ENCODE measurements around the gene CDCA3. TPM values are rescaled to one million over a fixed set of nuclear protein-coding genes. Genes with fewer than 3 reads are reported as not detected.
"Not testable (repeated sequence)": the region's sequence is repeated elsewhere in the genome, so short reads cannot be mapped to it uniquely, and the experiment has no call there.

Gene CDCA3
- total and polyA plus RNA-seq, 2 donors (not counting 1 experiment from before 2014, with no cell fraction given) = 1.6 to 2.3 TPM

DNA sequence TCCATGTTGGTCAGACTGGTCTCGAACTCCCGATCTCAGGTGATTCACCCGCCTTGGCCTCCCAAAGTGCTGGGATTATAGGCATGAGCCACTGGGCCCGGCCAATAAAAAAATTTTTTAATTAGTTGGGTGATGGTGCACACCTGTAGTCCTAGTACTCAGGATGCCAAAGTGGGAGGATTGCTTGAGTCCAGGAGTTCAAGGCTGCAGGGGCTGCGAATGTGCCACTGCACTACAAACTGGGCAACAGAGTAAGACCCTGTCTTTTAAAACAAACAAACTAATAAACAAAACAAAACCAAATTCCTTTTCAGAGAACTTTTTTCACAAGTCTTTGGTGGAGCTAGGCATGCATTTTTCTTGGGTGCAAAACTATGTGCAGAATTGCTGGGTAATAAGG lies 32.2 kb upstream of the CDCA3 start:
- Histone ChIP-seq H3K4me3 (ENCODE audit: control extremely low read depth in 1 of 5, extremely low read depth in 1 of 5, insufficient read depth in 1 of 5, low read depth in 2 of 5, low read length in 4 of 5) (no peak overlapping the region), H3K9me3 (ENCODE audit: control extremely low read depth in 1 of 3, control insufficient read depth in 2 of 3, insufficient read depth in 1 of 3, low read length in 2 of 3) (no peaks in the 10 kb centered on the region), H3K79me2 (ENCODE audit: control insufficient read depth, insufficient read depth, low read length) (no peaks in the 10 kb centered on the region), H3K27ac (ENCODE audit: low read length in 2 of 2) (no peak overlapping the region), H3K27me3 (replicated peaks in 1 of 4; ENCODE audit: control extremely low read depth in 1 of 4, control insufficient read depth in 3 of 4, insufficient read depth in 4 of 4, low read length in 3 of 4) (no peaks in the 10 kb centered on the region), H3K36me3 (replicated peaks in 1 of 2; ENCODE audit: control extremely low read depth in 1 of 2, control insufficient read depth in 1 of 2, extremely low read depth in 1 of 2, insufficient read depth in 2 of 2, low read length in 1 of 2) (peaks cover 0 to 5% of the 10 kb centered on the region in 2 experiments), H3K4me1 (ENCODE audit: control insufficient read depth in 2 of 2, insufficient read depth in 2 of 2, low read length in 2 of 2) (no peaks in the 10 kb centered on the region), H3K9ac (ENCODE audit: low read length) (no peak overlapping the region), H3K4me2 (replicated peaks; ENCODE audit: low read depth, low read length, poor library complexity, severe bottlenecking) (no peak overlapping the region), H4K20me1 (ENCODE audit: control insufficient read depth, insufficient read depth, low read length, poor library complexity, severe bottlenecking) (no peaks in the 10 kb centered on the region), H2AFZ (ENCODE audit: insufficient read depth, low read depth, low read length, poor library complexity, severe bottlenecking) (no peak overlapping the region)
- POLR2A ChIA-PET = no interaction called here
- no peak for TF ChIP-seq EZH2 (IDR thresholded peaks at IDR 0.05; ENCODE audit: borderline replicate concordance, insufficient read depth, low read depth, low read length, poor library complexity, severe bottlenecking)
- TF ChIP-seq, protein P1, sequence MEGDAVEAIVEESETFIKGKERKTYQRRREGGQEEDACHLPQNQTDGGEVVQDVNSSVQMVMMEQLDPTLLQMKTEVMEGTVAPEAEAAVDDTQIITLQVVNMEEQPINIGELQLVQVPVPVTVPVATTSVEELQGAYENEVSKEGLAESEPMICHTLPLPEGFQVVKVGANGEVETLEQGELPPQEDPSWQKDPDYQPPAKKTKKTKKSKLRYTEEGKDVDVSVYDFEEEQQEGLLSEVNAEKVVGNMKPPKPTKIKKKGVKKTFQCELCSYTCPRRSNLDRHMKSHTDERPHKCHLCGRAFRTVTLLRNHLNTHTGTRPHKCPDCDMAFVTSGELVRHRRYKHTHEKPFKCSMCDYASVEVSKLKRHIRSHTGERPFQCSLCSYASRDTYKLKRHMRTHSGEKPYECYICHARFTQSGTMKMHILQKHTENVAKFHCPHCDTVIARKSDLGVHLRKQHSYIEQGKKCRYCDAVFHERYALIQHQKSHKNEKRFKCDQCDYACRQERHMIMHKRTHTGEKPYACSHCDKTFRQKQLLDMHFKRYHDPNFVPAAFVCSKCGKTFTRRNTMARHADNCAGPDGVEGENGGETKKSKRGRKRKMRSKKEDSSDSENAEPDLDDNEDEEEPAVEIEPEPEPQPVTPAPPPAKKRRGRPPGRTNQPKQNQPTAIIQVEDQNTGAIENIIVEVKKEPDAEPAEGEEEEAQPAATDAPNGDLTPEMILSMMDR (IDR thresholded peaks at IDR 0.05) = no peak
- ATAC-seq (ENCODE audit: low read depth) = no peak
- no peak for DNase-seq
- no peaks in the 10 kb centered on the region for H3K9me3 Mint-ChIP-seq (ENCODE audit: insufficient read depth)
- no peaks in the 10 kb centered on the region for H3K4me1 Mint-ChIP-seq
- 96% methylated on average over 4 of the region's 5 CpGs for WGBS (ENCODE audit: insufficient coverage)
- no peak overlapping the region for H3K27ac Mint-ChIP-seq
- intact Hi-C loops (cut with micrococcal nuclease) = no loop called here
- no peaks in the 10 kb centered on the region for H3K27me3 Mint-ChIP-seq
- H3K4me3 Mint-ChIP-seq = no peak overlapping the region
- CTCF ChIA-PET = interaction anchor here (1.2 to 2.2 kb wide), 3 partner anchors 10 to 209 kb away, joined by 4 to 6 read pairs (median 4); partner anchors contain the start of genes C1R and SPSB2

DNA sequence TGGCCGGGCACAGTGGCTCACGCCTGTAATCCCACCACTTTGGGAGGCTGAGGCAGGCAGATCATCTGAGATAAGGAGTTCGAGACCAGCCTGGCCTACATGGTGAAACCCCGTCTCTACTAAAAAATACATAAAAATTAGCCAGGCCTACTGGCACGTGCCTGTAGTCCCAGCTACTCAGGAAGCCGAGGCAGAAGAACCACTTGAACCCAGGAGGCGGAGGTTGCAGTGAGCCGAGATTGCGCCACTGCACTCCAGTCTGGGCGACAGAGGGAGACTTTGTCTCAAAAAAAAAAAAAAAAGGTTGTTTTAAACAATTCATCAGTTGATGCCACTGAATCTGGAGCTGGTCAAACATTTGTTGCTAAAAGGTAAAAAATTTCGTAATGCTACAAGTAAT lies 28.7 kb upstream of the CDCA3 start:
- ATAC-seq (ENCODE audit: low read depth); H3K9ac ChIP-seq (ENCODE audit: low read length); H3K9me3 Mint-ChIP-seq (ENCODE audit: insufficient read depth); H3K4me2 ChIP-seq (replicated peaks; ENCODE audit: low read depth, low read length, poor library complexity, severe bottlenecking); H3K36me3 ChIP-seq (replicated peaks in 1 of 2; ENCODE audit: control extremely low read depth in 1 of 2, control insufficient read depth in 1 of 2, extremely low read depth in 1 of 2, insufficient read depth in 2 of 2, low read length in 1 of 2); H3K27me3 Mint-ChIP-seq; H3K4me3 ChIP-seq (ENCODE audit: control extremely low read depth in 1 of 5, extremely low read depth in 1 of 5, insufficient read depth in 1 of 5, low read depth in 2 of 5, low read length in 4 of 5); H2AFZ ChIP-seq (ENCODE audit: insufficient read depth, low read depth, low read length, poor library complexity, severe bottlenecking); H4K20me1 ChIP-seq (ENCODE audit: control insufficient read depth, insufficient read depth, low read length, poor library complexity, severe bottlenecking); intact Hi-C loops (cut with micrococcal nuclease); POLR2A ChIA-PET; H3K79me2 ChIP-seq (ENCODE audit: control insufficient read depth, insufficient read depth, low read length); H3K27ac Mint-ChIP-seq; DNase-seq; H3K4me1 ChIP-seq (ENCODE audit: control insufficient read depth in 2 of 2, insufficient read depth in 2 of 2, low read length in 2 of 2); H3K27me3 ChIP-seq (replicated peaks in 1 of 4; ENCODE audit: control extremely low read depth in 1 of 4, control insufficient read depth in 3 of 4, insufficient read depth in 4 of 4, low read length in 3 of 4); H3K9me3 ChIP-seq (ENCODE audit: control extremely low read depth in 1 of 3, control insufficient read depth in 2 of 3, insufficient read depth in 1 of 3, low read length in 2 of 3); H3K4me3 Mint-ChIP-seq; H3K27ac ChIP-seq (ENCODE audit: low read length in 2 of 2); H3K4me1 Mint-ChIP-seq: not testable (repeated sequence)
- CTCF ChIA-PET = interaction anchor here (1.1 to 1.4 kb wide), 2 partner anchors 12 to 15 kb away, joined by 3 read pairs; no protein-coding TSS in a partner anchor
- 93% methylated on average over 8 of the region's 11 CpGs for WGBS (ENCODE audit: insufficient coverage)

DNA sequence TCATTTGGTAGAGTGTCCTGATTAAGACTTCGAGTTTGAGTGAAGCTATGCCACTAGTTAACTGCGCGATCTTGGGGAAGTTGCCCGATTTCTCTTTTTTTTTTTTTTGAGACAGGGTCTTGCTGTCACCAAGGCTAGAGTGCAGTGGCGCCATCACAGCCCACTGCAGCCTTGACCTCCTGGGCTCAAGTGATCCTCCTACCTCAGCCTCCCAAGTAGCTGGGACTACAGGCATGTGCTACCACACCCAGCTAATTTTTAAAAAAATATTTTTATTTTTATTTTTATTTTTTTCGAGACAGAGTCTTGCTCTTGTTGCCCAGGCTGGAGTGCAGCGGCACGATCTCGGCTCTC lies 22.9 kb upstream of the CDCA3 start:
- H4K20me1 ChIP-seq (ENCODE audit: control insufficient read depth, insufficient read depth, low read length, poor library complexity, severe bottlenecking) = peaks cover 34% of the 10 kb centered on the region
- Mint-ChIP-seq H3K4me1 (peaks cover 33% of the 10 kb centered on the region), H3K27ac (peak overlapping the region; percentile 93), H3K4me3 (peak overlapping the region; percentile 90)
- H3K9me3 ChIP-seq (ENCODE audit: control extremely low read depth in 1 of 3, control insufficient read depth in 2 of 3, insufficient read depth in 1 of 3, low read length in 2 of 3); ATAC-seq (ENCODE audit: low read depth); DNase-seq; H3K27me3 Mint-ChIP-seq; H3K27me3 ChIP-seq (replicated peaks in 1 of 4; ENCODE audit: control extremely low read depth in 1 of 4, control insufficient read depth in 3 of 4, insufficient read depth in 4 of 4, low read length in 3 of 4); intact Hi-C loops (cut with micrococcal nuclease); H3K9me3 Mint-ChIP-seq (ENCODE audit: insufficient read depth): not testable (repeated sequence)
- peaks cover 23 to 33% of the 10 kb centered on the region in 2 donors for H3K4me1 ChIP-seq (ENCODE audit: control insufficient read depth in 2 of 2, insufficient read depth in 2 of 2, low read length in 2 of 2)
- peak overlapping the region in 1 of 2 donors; percentile 55 for H3K27ac ChIP-seq (ENCODE audit: low read length in 2 of 2)
- peaks cover 17% of the 10 kb centered on the region for H3K79me2 ChIP-seq (ENCODE audit: control insufficient read depth, insufficient read depth, low read length)
- CTCF ChIA-PET = interaction anchor here (0.6 to 11.8 kb wide), 12 partner anchors 13 to 238 kb away, joined by 3 to 136 read pairs (median 28); partner anchors contain the start of genes C12orf57, CDCA3, COPS7A and LRRC23
- POLR2A ChIA-PET = interaction anchor here (0.6 to 2.7 kb wide), 6 partner anchors 16 to 222 kb away, joined by 3 to 30 read pairs (median 5); partner anchors contain the start of gene LRRC23
- WGBS (ENCODE audit: insufficient coverage) = 57% methylated on average over 6 of the region's 9 CpGs
- H3K4me2 ChIP-seq (replicated peaks; ENCODE audit: low read depth, low read length, poor library complexity, severe bottlenecking) = peak overlapping the region; percentile 97
- peak overlapping the region; percentile 97 for H2AFZ ChIP-seq (ENCODE audit: insufficient read depth, low read depth, low read length, poor library complexity, severe bottlenecking)
- peak overlapping the region; percentile 91 for H3K9ac ChIP-seq (ENCODE audit: low read length)
- peak overlapping the region; percentile 69 to 92 (median 88) for H3K4me3 ChIP-seq (ENCODE audit: control extremely low read depth in 1 of 5, extremely low read depth in 1 of 5, insufficient read depth in 1 of 5, low read depth in 2 of 5, low read length in 4 of 5)
- H3K36me3 ChIP-seq (replicated peaks in 1 of 2; ENCODE audit: control extremely low read depth in 1 of 2, control insufficient read depth in 1 of 2, extremely low read depth in 1 of 2, insufficient read depth in 2 of 2, low read length in 1 of 2) = peaks cover 0 to 21% of the 10 kb centered on the region in 2 experiments

All from B cell (primary cell).